ENCODE results near the gene RFPL4AL1. TPM values are rescaled to one million over a fixed set of nuclear protein-coding genes. Genes with fewer than 3 reads are reported as not detected.
"Not testable (repeated sequence)": the region's sequence is repeated elsewhere in the genome, so short reads cannot be mapped to it uniquely, and the experiment has no call there.

The RFPL4AL1 gene
- not detected for total RNA-seq
- under 1 TPM in 1 of 3 donors, not detected in 2; 0.12 TPM for polyA plus RNA-seq

DNA sequence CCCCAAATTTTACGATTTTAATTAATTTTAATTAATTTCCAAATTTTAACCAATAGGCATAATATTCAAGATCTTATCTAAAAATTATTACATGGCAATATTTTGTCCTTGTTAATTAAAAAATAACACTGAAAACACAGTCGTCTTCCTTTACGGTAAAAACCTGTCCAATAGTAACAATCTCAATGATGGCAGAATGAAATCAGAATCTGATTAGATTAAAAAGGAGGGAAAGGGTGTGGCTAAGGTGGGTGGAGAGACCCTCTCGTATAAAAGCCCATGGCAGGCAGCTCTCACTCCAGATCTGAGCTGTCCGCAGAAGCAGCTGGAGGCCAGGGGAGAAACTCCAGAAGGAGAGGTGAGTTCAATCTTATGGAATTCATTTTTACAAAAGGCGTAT is at the start of gene RFPL4AL1:
Gene RFPL4AL1, plus strand, starts transcription at position 301 of the 400 bp plus-strand sequence. CDS start 2,687 bp downstream, outside the sequence.
- 90% methylated on average over 5 of the region's 6 CpGs for WGBS, 2 donors
- DNase-seq; H3K36me3 ChIP-seq; H3K27ac ChIP-seq; H3K27me3 ChIP-seq; H3K4me3 ChIP-seq; H3K4me1 ChIP-seq; H3K9me3 ChIP-seq; intact Hi-C loops (cut with DNase I): not testable (repeated sequence)

GRCh38 chr19:55720214-55720746 is 48.6 kb upstream of the RFPL4AL1 start:
- TF ChIP-seq EP300 (IDR thresholded peaks at IDR 0.05) = no peak
- Histone ChIP-seq H3K36me3 (no peaks in the 10 kb centered on the region), H3K4me1 (no peaks in the 10 kb centered on the region), H3K4me3 (no peak overlapping the region), H3K27me3 (peaks cover 0 to 48% (median 17%) of the 10 kb centered on the region in 3 donors), H3K9me3 (peaks cover 0 to 7% (median 3%) of the 10 kb centered on the region in 4 donors), H3K27ac (no peak overlapping the region)
- intact Hi-C loops (cut with DNase I) = no loop called here
- DNase-seq = no peak
- WGBS, 2 donors = 72 to 78% methylated on average over 5 of the region's 5 CpGs

DNA sequence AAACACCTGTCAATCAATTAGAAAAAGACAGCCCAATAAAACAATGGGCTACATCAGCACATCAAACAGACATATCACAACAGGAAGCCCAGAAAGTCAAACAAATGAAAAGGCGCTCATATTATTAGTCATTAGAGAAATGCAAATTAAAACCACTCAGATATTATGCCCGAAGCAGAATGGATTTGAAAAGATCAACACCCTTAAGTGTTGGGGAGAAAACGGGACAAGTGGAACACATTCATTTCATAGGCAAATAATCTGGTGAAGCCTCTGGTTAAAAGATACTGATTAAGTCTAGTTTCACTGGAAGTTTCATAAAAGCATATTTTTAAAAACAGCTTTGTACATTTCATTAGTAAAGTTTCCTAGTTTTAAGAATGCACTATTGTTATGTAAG is 48.1 kb upstream of the RFPL4AL1 start:
- Histone ChIP-seq H3K4me1 (no peaks in the 10 kb centered on the region), H3K36me3 (no peaks in the 10 kb centered on the region), H3K4me3 (no peak overlapping the region), H3K27ac (no peak overlapping the region), H3K9me3 (peaks cover 0 to 7% (median 3%) of the 10 kb centered on the region in 4 donors), H3K27me3 (peaks cover 0 to 46% (median 17%) of the 10 kb centered on the region in 3 donors)
- intact Hi-C loops (cut with DNase I) = no loop called here
- no peak for DNase-seq
- WGBS, 2 donors = 91 to 94% methylated on average over 3 of the region's 3 CpGs
- no peak for TF ChIP-seq POLR2A (IDR thresholded peaks at IDR 0.05)
- no peak for TF ChIP-seq EP300 (IDR thresholded peaks at IDR 0.05)
- TF ChIP-seq POLR2AphosphoS5 (IDR thresholded peaks at IDR 0.05) = no peak
- TF ChIP-seq, protein P1, sequence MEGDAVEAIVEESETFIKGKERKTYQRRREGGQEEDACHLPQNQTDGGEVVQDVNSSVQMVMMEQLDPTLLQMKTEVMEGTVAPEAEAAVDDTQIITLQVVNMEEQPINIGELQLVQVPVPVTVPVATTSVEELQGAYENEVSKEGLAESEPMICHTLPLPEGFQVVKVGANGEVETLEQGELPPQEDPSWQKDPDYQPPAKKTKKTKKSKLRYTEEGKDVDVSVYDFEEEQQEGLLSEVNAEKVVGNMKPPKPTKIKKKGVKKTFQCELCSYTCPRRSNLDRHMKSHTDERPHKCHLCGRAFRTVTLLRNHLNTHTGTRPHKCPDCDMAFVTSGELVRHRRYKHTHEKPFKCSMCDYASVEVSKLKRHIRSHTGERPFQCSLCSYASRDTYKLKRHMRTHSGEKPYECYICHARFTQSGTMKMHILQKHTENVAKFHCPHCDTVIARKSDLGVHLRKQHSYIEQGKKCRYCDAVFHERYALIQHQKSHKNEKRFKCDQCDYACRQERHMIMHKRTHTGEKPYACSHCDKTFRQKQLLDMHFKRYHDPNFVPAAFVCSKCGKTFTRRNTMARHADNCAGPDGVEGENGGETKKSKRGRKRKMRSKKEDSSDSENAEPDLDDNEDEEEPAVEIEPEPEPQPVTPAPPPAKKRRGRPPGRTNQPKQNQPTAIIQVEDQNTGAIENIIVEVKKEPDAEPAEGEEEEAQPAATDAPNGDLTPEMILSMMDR (IDR thresholded peaks at IDR 0.05) = no peak

GRCh38 chr19:55723491-55723890 is 45.4 kb upstream of the RFPL4AL1 start:
- peaks cover 0 to 7% (median 3%) of the 10 kb centered on the region in 4 donors for H3K9me3 ChIP-seq
- no peak overlapping the region for H3K27ac ChIP-seq
- peaks cover 0 to 31% (median 16%) of the 10 kb centered on the region in 3 donors for H3K27me3 ChIP-seq
- DNase-seq = no peak
- H3K4me1 ChIP-seq = no peaks in the 10 kb centered on the region
- H3K36me3 ChIP-seq = no peaks in the 10 kb centered on the region
- no peak overlapping the region for H3K4me3 ChIP-seq
- intact Hi-C loops (cut with DNase I) = no loop called here
- TF ChIP-seq, protein P1 (IDR thresholded peaks at IDR 0.05) = no peak
- TF ChIP-seq EP300 (IDR thresholded peaks at IDR 0.05) (no peak), POLR2A (IDR thresholded peaks at IDR 0.05) (no peak), POLR2AphosphoS5 (IDR thresholded peaks at IDR 0.05) (no peak)
- WGBS, 2 donors = 89 to 90% methylated on average over 8 of the region's 8 CpGs

- H3K4me1 ChIP-seq; H3K36me3 ChIP-seq; H3K4me3 ChIP-seq; intact Hi-C loops (cut with DNase I); H3K27me3 ChIP-seq; DNase-seq; H3K9me3 ChIP-seq; H3K27ac ChIP-seq: not testable (repeated sequence)
- 88 to 96% methylated on average over 2 of the region's 2 CpGs for WGBS, 2 donors
Measured at GRCh38 chr19:55730378-55730777, 38.5 kb upstream of the RFPL4AL1 start.

GRCh38 chr19:55738302-55738701 is 30.6 kb upstream of the RFPL4AL1 start, which contains the start of gene NLRP9:
NLRP9 (minus strand) TSS chr19:55738402; CDS start chr19:55738374, 28 bp downstream.
- 93 to 95% methylated on average over 3 of the region's 3 CpGs for WGBS, 2 donors
- intact Hi-C loops (cut with DNase I) = no loop called here

More at GRCh38 chr19:55738302-55738701, 30.6 kb upstream of the RFPL4AL1 start, which contains the start of gene NLRP9:
- Histone ChIP-seq H3K27ac (no peak within 1 kb of the TSS), H3K9me3 (no peaks in the 10 kb centered on the region), H3K4me3 (no peak within 1 kb of the TSS), H3K27me3 (no peaks in the 10 kb centered on the region), H3K4me1 (no peaks in the 10 kb centered on the region), H3K36me3 (no peaks in the 10 kb centered on the region)
- no peak for DNase-seq
- TF ChIP-seq, protein P1 (IDR thresholded peaks at IDR 0.05) = no peak
- TF ChIP-seq POLR2A (IDR thresholded peaks at IDR 0.05) (no peak), EP300 (IDR thresholded peaks at IDR 0.05) (no peak)

All from sigmoid colon (tissue), 7 donors.